Transverse colon (tissue), 3 donors: ENCODE results near the gene C11orf87.

Source experiments
- CTCF ChIP-seq, 5 experiments: fragments of 200-600 bp in 3 of 5; fragments of 450-650 bp in 2 of 5; sonication (generic) in 3 of 5; IDR thresholded peaks; 1 replicate in 2 of 5; 2 replicates in 3 of 5; pipeline ENCODE4 v1.5.1; 2016 to 2017; ENCODE audit warnings: antibody characterized with exemption in 5 of 5, inconsistent platforms in 3 of 5, mild to moderate bottlenecking in 2 of 5, moderate library complexity in 1 of 5
- EP300 ChIP-seq: sonication (generic); formaldehyde crosslinking; IDR thresholded peaks from one replicate; pipeline ENCODE4 v1.6.1; 2017; ENCODE audit warnings: antibody characterized with exemption, low read depth
- POLR2A ChIP-seq: fragments of 450-650 bp; IDR thresholded peaks from one replicate; pipeline ENCODE4 v1.6.1; 2016; ENCODE audit warnings: antibody characterized with exemption, mild to moderate bottlenecking, moderate library complexity

GRCh38 chr11:109374441-109374840 is 47.5 kb upstream of the C11orf87 start:
- no peak for TF ChIP-seq CTCF (IDR thresholded peaks at IDR 0.05)
- no peak for TF ChIP-seq EP300
- no peak for TF ChIP-seq POLR2A
